HG03175 (cell line): ENCODE measurements around the gene MAP1LC3B.

Source experiments
- ATAC-seq: cut with Tn5 transposase; IDR thresholded peaks from one replicate; pipeline ENCODE4 v1.9.1; 2021; ENCODE audit warnings: mild to moderate bottlenecking, moderate library complexity; ENCODE audit not compliant: unreplicated experiment

The MAP1LC3B gene

GRCh38 chr16:87391950-87392820 is at the start of gene MAP1LC3B:
Gene MAP1LC3B (plus strand): TSS chr16:87392336. CDS start chr16:87392428, 92 bp downstream.
- ATAC-seq = peak; percentile 58

DNA sequence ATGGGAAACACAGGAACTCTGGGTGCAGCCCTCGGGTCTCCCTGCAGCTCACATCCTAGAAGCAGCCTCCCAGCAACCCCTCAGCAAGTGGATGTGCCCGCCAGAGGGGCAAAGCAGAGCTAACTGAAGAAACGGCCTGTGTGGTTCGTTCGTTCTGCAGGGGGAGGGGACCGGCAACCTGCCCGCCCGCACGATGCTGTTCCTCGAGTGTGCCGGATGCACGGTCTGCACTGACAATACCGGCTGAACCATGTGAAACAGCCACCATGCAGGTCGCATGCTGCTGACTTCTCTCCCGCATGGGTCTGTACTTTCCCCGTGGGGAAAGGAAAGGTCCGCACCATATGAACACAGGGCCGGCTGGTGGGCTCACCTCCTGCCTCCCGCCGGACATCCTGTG is 49.6 kb upstream of the MAP1LC3B start:
- no peak for ATAC-seq

DNA sequence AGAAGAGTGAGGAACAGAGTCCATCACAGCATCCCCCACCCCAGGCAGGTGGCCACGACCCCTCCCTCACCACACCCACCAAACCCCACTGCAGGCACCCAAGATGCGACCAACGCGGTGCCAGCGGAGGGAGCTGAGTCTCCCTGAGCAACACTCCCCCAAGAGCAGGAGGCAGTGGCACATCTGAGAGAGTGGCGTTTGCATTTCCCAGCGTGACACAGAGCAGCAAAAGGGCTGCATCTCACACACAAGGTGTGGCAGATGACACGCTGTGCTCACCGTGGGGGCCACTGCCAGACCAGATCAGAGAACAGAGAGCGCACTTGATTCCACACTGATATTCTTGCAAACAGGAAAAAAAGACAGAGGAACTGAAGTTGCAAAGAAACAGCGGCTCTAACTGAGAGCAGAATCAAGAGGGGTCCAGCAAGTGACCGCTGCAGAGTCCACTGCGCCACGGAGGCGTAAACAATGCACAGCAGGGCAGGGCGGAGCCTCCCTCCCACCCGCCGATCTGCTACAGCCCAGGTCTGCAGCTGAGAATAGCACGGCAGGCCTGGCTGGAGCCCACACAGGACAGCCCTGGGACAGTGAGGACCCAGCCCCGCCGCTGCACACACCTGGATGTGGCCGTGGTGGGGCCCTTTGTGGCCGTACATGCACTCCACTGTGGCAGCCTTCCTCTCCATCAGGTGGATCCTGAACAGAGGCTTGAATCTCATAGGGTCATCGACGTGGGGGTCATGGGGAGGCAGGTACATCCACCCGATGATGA is 49.0 kb upstream of the MAP1LC3B start:
- no peak for ATAC-seq

- no peak for ATAC-seq
Observed at GRCh38 chr16:87343753-87344050, 48.4 kb upstream of the MAP1LC3B start.

DNA sequence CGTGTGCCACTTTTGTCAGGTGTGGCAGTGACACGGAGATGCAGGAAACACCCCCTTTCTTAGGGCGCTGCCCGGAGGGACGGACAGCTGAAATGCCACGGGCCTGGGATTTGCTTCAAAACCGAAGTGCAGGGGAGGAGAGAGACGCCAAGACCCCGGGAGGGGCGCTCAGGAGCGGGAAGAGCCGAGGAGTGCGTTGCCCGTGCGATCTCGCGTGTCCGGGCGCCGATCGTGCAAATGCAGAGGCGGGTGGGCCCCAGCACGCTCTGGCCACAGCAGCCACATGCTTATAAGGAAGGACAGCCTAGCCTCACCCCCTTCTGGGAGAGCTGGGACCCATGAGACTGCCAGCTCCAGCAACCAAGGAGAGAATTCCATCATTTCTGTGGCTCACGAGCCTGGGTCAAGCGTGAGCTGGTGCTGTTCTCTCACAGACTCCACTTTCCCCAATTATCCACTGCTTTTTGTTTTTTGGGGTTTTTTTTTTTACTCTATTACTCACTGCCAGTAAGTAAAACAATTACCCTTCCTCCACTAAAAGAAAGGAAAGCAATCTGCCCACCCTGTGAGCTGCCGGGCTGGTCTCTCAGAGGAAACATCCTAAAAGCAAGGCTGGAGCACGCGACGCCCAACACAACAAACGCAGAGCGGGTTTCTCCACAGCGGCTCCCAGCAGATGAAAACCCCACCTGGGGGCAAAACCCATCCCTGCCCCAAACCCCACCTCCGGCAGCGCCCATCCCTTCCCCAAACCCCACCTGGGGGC is 47.8 kb upstream of the MAP1LC3B start:
- no peak for ATAC-seq

- no peak for ATAC-seq
Observed at GRCh38 chr16:87344931-87345631, 47.1 kb upstream of the MAP1LC3B start.

DNA sequence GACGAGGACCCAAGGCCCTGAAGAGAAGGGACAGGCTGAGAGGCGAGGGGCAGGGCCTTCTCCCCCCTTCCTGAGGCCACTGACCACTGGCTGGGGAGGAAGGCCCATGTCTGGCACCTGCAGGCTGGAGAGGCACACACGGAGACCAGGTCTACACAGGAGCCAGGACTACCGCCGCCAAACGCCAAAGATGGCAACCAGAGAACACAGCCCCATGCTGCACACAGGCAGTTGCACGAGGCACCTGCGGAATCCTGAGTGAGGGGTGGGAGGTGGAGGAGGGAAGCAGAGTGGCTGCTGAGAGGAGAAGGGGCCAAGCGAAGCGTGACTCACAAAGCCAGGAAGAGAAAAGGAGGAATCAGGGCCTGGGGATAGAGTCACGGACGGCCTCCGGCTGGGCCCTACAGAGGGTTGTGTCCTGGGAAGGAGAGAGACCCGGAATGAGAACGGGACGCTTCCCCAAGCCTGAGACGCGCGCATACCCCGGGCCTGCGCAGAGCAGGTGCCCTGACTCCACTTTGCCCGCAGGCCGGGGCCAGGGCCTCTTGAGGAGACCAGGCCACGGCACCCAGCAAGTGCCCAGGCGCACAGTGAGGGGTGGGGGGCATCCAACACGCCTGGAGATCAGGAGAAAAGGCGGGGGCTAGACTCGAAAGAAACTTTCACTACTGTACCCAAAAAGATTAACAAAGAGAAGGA is 46.3 kb upstream of the MAP1LC3B start:
- no peak for ATAC-seq

GRCh38 chr16:87346517-87347060 is 45.5 kb upstream of the MAP1LC3B start:
- no peak for ATAC-seq

DNA sequence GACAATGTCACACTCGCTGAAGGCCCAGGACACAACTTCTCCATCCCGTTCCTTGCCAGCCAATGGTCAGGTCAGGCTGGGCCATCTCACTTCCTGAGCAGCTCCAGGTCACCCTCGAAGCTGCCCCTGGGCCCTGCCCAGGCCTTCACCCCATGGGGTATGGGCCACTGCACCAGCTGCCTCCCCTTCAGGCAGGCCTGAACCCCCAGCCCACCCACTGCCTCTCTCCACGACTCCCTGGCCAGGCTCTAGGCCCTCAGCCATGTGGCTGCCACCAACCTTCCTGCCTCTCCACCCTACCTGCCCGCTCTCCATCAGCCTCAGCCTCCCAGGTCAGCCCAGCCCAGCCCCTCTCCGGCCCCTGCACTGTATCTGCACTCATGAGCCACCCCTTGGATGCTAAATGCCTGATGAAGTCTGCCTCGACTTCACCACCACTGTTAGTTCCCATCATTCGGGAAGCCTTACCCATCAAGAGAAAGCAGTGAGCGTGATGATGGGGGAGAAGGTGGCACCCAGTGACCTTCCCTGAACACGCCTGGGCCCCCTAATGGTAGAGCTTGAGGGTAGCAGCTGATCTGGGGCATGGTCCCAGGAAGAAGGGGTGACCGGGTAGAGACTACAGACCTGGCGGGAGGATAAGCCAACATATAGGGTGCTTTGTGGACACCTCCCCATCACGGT is 44.1 kb upstream of the MAP1LC3B start:
- no peak for ATAC-seq

- no peak for ATAC-seq
Observed at GRCh38 chr16:87348616-87349157, 43.4 kb upstream of the MAP1LC3B start.

- ATAC-seq = no peak
Observed at GRCh38 chr16:87350031-87350430, 42.1 kb upstream of the MAP1LC3B start.

DNA sequence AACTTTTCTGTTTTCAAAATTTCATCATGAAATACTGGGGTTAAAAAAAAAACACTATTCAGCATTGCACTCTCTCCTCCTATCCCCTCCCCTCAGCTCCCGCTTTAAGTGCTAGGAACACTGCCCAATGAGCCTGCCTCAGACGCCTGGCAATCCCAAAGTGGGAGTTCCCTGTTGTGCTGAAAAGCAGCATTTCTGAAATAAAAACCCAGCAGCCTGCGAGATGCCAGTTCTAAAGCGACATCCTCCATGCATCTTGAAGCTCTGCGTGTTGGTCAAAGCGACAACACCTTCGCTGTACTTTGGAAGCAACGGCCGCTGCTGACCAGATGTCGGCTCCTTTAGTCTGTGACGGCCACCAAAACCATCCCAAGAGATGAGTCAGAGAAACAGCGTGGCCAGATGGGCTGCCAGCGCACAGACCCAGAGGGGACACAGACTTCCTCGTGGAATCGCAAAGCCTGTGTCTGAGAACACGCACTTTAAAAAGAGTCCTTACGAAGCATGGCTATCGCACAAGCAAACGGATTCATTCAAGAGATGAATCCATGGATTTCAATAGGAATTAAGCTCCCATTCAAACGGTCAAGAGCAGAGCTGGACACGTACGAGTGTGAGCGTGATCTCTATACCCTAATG is 41.3 kb upstream of the MAP1LC3B start:
- no peak for ATAC-seq

DNA sequence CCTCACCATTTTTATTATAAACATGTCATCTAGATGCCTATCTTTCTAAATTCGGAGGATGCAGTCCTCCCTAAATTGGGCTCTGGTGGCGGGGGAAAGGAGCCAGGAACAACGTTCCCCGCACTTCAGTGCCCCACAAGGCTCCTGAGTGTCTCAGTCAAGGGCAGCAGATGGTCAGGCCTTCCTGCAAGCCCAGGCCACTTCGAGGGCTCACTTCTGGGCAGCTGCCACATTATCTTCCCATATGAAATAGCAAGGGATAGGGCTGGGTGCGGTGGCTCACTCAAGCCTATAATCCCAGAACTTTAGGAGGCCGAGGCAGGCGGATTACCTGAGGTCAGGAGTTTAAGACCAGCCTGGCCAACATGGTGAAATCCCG is 40.8 kb upstream of the MAP1LC3B start:
- ATAC-seq = no peak

DNA sequence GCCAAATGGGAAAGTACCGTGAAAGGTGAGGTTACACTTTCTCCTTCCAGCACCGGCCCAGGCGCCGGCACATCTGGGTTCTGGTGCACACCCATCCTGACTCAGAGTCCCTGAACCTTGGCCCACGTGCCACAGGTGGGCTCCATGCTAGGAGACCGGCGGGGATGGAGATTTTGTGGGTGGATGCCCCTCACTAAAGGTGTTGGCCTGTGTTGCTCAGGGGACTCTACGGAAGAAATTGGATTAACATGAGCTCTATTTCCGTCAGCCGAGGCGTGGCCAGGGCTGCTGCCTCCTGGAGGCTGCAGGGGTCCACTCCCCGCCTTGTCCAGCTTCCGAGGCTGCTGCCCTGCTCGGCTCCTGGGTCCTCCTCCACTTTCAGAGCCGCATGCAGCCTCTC is 39.3 kb upstream of the MAP1LC3B start:
- ATAC-seq = no peak

- no peak for ATAC-seq
Observed at GRCh38 chr16:87353613-87354012, 38.5 kb upstream of the MAP1LC3B start.

GRCh38 chr16:87356491-87356853 is 35.7 kb upstream of the MAP1LC3B start:
- ATAC-seq = no peak

DNA sequence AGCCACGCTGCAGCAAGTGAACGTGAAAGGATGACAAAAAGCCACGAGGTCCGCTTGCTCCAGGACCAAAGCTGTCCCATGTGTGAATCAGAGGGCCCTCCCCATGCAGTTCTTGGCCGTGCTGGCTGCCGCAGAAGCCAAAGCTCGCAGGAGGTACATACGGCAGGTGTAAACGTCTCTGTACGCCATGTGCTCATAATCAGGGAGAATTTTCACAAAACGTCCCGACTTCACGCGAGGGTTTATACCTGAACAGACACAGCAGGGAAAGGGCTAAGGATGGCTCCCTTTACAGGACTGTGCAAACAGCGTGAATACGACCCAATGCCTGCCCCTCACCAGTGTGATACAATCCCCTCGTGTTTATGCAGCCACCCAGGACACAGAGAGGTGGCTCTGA is 33.9 kb upstream of the MAP1LC3B start:
- no peak for ATAC-seq

- no peak for ATAC-seq
Observed at GRCh38 chr16:87358696-87359095, 33.4 kb upstream of the MAP1LC3B start.

DNA sequence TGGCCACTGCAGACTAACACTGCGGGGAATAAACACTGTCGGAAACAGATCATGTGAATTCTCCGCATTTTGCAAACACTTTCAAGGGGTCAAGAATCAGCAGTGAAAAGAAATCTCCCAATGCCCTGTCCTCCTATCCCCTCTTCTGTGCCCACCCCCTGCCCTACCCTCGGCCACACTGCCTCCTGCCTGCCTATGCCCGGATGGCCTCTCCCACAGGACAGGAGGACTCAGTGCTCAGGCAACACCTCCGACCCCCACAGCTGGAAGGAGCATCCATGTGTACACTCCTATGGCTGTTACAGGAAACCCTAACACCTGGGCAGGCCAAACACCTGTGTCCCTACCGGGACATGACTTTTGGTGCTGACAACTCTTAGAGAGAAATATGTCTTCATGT is 33.0 kb upstream of the MAP1LC3B start:
- ATAC-seq = no peak
